Activated T-cell treated with anti-CD3 and anti-CD28 coated beads, Interleukin-2, amount 50 U/mL, for 72 hours (primary cell): ENCODE results near the gene SAP130. TPM values are rescaled to one million over a fixed set of nuclear protein-coding genes. Genes with fewer than 3 reads are reported as not detected.
"Not testable (repeated sequence)": the region's sequence is repeated elsewhere in the genome, so short reads cannot be mapped to it uniquely, and the experiment has no call there.

Experiments
- ATAC-seq, 2 donors: fragments of 150-1000 bp; cut with Tn5 transposase; replicated peaks in 1 of 2; 2 replicates each; pipeline ENCODE4 v1.10.0; 2021; ENCODE audit warnings: moderate library complexity in 2 of 2, mild to moderate bottlenecking in 1 of 2
- DNase-seq, 2 donors: peaks; one replicate each; pipeline ENCODE4 v3.0.0; 2021 to 2022; ENCODE audit warnings: mixed read lengths in 1 of 2
- H3K27ac Mint-ChIP-seq: one replicate; pipeline ENCODE4 v1.8.0; 2022; ENCODE audit warnings: mild to moderate bottlenecking, moderate library complexity, mixed read lengths
- H3K27me3 Mint-ChIP-seq: one replicate; pipeline ENCODE4 v1.8.0; 2022; ENCODE audit warnings: low read depth, mixed read lengths
- H3K36me3 Mint-ChIP-seq, 2 donors: one replicate each; pipeline ENCODE4 v1.8.0; 2022; ENCODE audit warnings: mixed read lengths in 2 of 2, mild to moderate bottlenecking in 1 of 2; ENCODE audit not compliant: insufficient read depth in 2 of 2
- H3K4me1 Mint-ChIP-seq: one replicate; pipeline ENCODE4 v1.8.0; 2022; ENCODE audit warnings: low read depth, mixed read lengths
- H3K4me3 Mint-ChIP-seq, 2 donors: one replicate each; pipeline ENCODE4 v1.8.0; 2022; ENCODE audit warnings: mild to moderate bottlenecking in 2 of 2, mixed read lengths in 2 of 2, moderate library complexity in 2 of 2
- H3K9me3 Mint-ChIP-seq, 2 donors: one replicate each; pipeline ENCODE4 v1.8.0; 2022; ENCODE audit warnings: mixed read lengths in 2 of 2
- total RNA-seq, 2 donors: library from RNA; stranded (reverse); gene quantifications; one replicate each; pipeline ENCODE4 v1.2.3, GENCODE V29; 2022

The SAP130 gene
- total RNA-seq, 2 donors from 2014 or later: 32.7 to 33.3 TPM

GRCh38 chr2:127932199-127932876 lies 95.5 kb downstream of the SAP130 start:
- DNase-seq (no peak), ATAC-seq (no peak)
- Mint-ChIP-seq H3K9me3 (no peaks in the 10 kb centered on the region), H3K36me3 (no peaks in the 10 kb centered on the region), H3K4me1 (no peaks in the 10 kb centered on the region), H3K27ac (no peak overlapping the region), H3K27me3 (no peaks in the 10 kb centered on the region), H3K4me3 (no peak overlapping the region)

- H3K4me3 Mint-ChIP-seq: no peak overlapping the region
- H3K27ac Mint-ChIP-seq: no peak overlapping the region
- no peaks in the 10 kb centered on the region for H3K27me3 Mint-ChIP-seq
- ATAC-seq (no peak), DNase-seq (no peak)
- peaks cover 1 to 2% of the 10 kb centered on the region in 2 donors for H3K9me3 Mint-ChIP-seq
- no peaks in the 10 kb centered on the region for H3K4me1 Mint-ChIP-seq
- no peaks in the 10 kb centered on the region for H3K36me3 Mint-ChIP-seq
Measured at GRCh38 chr2:127929449-127929848, 98.4 kb downstream of the SAP130 start.

- Mint-ChIP-seq H3K4me3 (no peak overlapping the region), H3K27me3 (no peaks in the 10 kb centered on the region), H3K27ac (no peak overlapping the region), H3K9me3 (peaks cover 1 to 2% of the 10 kb centered on the region in 2 donors), H3K4me1 (no peaks in the 10 kb centered on the region), H3K36me3 (no peaks in the 10 kb centered on the region)
- DNase-seq: no peak
- no peak for ATAC-seq
Measured at GRCh38 chr2:127927384-127927783, 100.5 kb downstream of the SAP130 start.

- no peak for DNase-seq
- no peak for ATAC-seq
- no peak overlapping the region for H3K4me3 Mint-ChIP-seq
- H3K36me3 Mint-ChIP-seq: no peaks in the 10 kb centered on the region
- no peaks in the 10 kb centered on the region for H3K27me3 Mint-ChIP-seq
- no peaks in the 10 kb centered on the region for H3K4me1 Mint-ChIP-seq
- H3K9me3 Mint-ChIP-seq: no peaks in the 10 kb centered on the region
- no peak overlapping the region for H3K27ac Mint-ChIP-seq
Measured at GRCh38 chr2:127917916-127918315, 109.9 kb downstream of the SAP130 start.

- Mint-ChIP-seq H3K4me1 (no peaks in the 10 kb centered on the region), H3K4me3 (no peak overlapping the region), H3K27me3 (no peaks in the 10 kb centered on the region), H3K27ac (no peak overlapping the region), H3K9me3 (peaks cover 0 to 2% of the 10 kb centered on the region in 2 donors), H3K36me3 (no peaks in the 10 kb centered on the region)
- no peak for DNase-seq
- no peak for ATAC-seq
Measured at GRCh38 chr2:127913808-127914457, 113.9 kb downstream of the SAP130 start.

- no peak for DNase-seq
- no peaks in the 10 kb centered on the region for H3K36me3 Mint-ChIP-seq
Measured at GRCh38 chr2:127911737-127912136, 116.1 kb downstream of the SAP130 start.

GRCh38 chr2:127910415-127910814 lies 117.4 kb downstream of the SAP130 start:
- H3K36me3 Mint-ChIP-seq: no peaks in the 10 kb centered on the region
- peaks cover 5% of the 10 kb centered on the region for H3K4me1 Mint-ChIP-seq
- no peak for DNase-seq
- no peaks in the 10 kb centered on the region for H3K27me3 Mint-ChIP-seq
- H3K27ac Mint-ChIP-seq: no peak overlapping the region
- H3K9me3 Mint-ChIP-seq: peaks cover 0 to 2% of the 10 kb centered on the region in 2 donors
- no peak for ATAC-seq
- H3K4me3 Mint-ChIP-seq: no peak overlapping the region

More at GRCh38 chr2:127911737-127912136, 116.1 kb downstream of the SAP130 start:
- no peak overlapping the region for H3K4me3 Mint-ChIP-seq
- ATAC-seq: no peak
- H3K27me3 Mint-ChIP-seq: no peaks in the 10 kb centered on the region
- no peaks in the 10 kb centered on the region for H3K4me1 Mint-ChIP-seq
- no peak overlapping the region for H3K27ac Mint-ChIP-seq
- H3K9me3 Mint-ChIP-seq: peaks cover 0 to 2% of the 10 kb centered on the region in 2 donors

GRCh38 chr2:127909019-127909418 lies 118.8 kb downstream of the SAP130 start:
- H3K27me3 Mint-ChIP-seq: no peaks in the 10 kb centered on the region
- no peak for DNase-seq
- H3K36me3 Mint-ChIP-seq: no peaks in the 10 kb centered on the region
- H3K4me1 Mint-ChIP-seq: peaks cover 5% of the 10 kb centered on the region
- peaks cover 0 to 2% of the 10 kb centered on the region in 2 donors for H3K9me3 Mint-ChIP-seq
- ATAC-seq: no peak
- H3K4me3 Mint-ChIP-seq: no peak overlapping the region
- H3K27ac Mint-ChIP-seq: no peak overlapping the region

- not testable (repeated sequence) for ATAC-seq, DNase-seq, H3K4me3 Mint-ChIP-seq, H3K27ac Mint-ChIP-seq, H3K4me1 Mint-ChIP-seq, H3K9me3 Mint-ChIP-seq, H3K27me3 Mint-ChIP-seq, H3K36me3 Mint-ChIP-seq
Measured at GRCh38 chr2:127907733-127908400, 120.0 kb downstream of the SAP130 start.

- no peak overlapping the region for H3K4me3 Mint-ChIP-seq
- no peaks in the 10 kb centered on the region for H3K27me3 Mint-ChIP-seq
- no peak for ATAC-seq
- no peak overlapping the region for H3K27ac Mint-ChIP-seq
- no peaks in the 10 kb centered on the region for H3K36me3 Mint-ChIP-seq
- no peak for DNase-seq
- peaks cover 0 to 2% of the 10 kb centered on the region in 2 donors for H3K9me3 Mint-ChIP-seq
- H3K4me1 Mint-ChIP-seq: peaks cover 5% of the 10 kb centered on the region
Measured at GRCh38 chr2:127906206-127906926, 121.5 kb downstream of the SAP130 start.

GRCh38 chr2:127901339-127902056 lies 126.4 kb downstream of the SAP130 start:
- Mint-ChIP-seq H3K27me3 (no peaks in the 10 kb centered on the region), H3K27ac (no peak overlapping the region), H3K9me3 (no peaks in the 10 kb centered on the region), H3K4me3 (no peak overlapping the region), H3K4me1 (peaks cover 5% of the 10 kb centered on the region), H3K36me3 (no peaks in the 10 kb centered on the region)
- ATAC-seq: no peak
- DNase-seq: no peak

- Mint-ChIP-seq H3K4me3 (no peak overlapping the region), H3K36me3 (no peaks in the 10 kb centered on the region), H3K4me1 (no peaks in the 10 kb centered on the region), H3K9me3 (no peaks in the 10 kb centered on the region), H3K27ac (no peak overlapping the region), H3K27me3 (no peaks in the 10 kb centered on the region)
- no peak for DNase-seq
- no peak for ATAC-seq
Measured at GRCh38 chr2:127897531-127898211, 130.2 kb downstream of the SAP130 start.
